ENCODE results near the gene RPLP2.

Gene RPLP2

GRCh38 chr11:829176-829846 is 19.5 kb downstream of the RPLP2 start:
- no peak for DNase-seq (ENCODE audit: extremely low read depth, insufficient read length)
- no peak overlapping the region for H3K4me3 ChIP-seq (replicated peaks; ENCODE audit: low read depth, low read length)
- H3K36me3 ChIP-seq (ENCODE audit: control insufficient read depth, insufficient read depth, low read length) = 0 out of 2 replicates have a peak, but pooled peaks cover 2% of the 10 kb centered on the region
- peaks cover 1% of the 10 kb centered on the region for H3K27me3 ChIP-seq (replicated peaks; ENCODE audit: control insufficient read depth, insufficient read depth, low read length)
- TF ChIP-seq, protein P1, sequence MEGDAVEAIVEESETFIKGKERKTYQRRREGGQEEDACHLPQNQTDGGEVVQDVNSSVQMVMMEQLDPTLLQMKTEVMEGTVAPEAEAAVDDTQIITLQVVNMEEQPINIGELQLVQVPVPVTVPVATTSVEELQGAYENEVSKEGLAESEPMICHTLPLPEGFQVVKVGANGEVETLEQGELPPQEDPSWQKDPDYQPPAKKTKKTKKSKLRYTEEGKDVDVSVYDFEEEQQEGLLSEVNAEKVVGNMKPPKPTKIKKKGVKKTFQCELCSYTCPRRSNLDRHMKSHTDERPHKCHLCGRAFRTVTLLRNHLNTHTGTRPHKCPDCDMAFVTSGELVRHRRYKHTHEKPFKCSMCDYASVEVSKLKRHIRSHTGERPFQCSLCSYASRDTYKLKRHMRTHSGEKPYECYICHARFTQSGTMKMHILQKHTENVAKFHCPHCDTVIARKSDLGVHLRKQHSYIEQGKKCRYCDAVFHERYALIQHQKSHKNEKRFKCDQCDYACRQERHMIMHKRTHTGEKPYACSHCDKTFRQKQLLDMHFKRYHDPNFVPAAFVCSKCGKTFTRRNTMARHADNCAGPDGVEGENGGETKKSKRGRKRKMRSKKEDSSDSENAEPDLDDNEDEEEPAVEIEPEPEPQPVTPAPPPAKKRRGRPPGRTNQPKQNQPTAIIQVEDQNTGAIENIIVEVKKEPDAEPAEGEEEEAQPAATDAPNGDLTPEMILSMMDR (IDR thresholded peaks at IDR 0.05; ENCODE audit: insufficient read depth, low read length, poor library complexity, severe bottlenecking) = no peak

DNA sequence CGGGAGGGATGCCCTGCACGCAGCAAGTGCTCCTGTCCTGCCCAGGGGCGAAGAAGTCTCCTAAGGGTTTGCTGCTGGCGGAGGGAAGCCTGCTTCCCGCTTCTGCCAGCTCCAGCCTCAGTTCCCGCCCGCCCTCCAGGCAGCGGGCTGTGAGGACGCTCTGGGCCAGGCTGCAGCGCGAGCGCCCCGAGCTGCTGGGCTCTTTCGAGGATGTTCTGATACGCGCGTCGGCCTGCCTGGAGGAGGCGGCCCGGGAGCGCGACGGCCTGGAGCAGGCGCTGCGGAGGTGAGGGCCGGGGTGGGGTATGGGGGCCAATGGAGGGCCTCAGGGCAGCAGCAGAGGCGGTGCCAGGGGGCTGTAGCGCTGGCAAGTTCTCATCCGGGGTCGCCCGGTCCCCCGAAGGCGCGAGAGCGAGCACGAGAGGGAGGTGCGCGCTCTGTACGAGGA is 20.1 kb downstream of the RPLP2 start:
- TF ChIP-seq, protein P1 (IDR thresholded peaks at IDR 0.05; ENCODE audit: insufficient read depth, low read length, poor library complexity, severe bottlenecking) = no peak
- Histone ChIP-seq H3K27me3 (replicated peaks; ENCODE audit: control insufficient read depth, insufficient read depth, low read length) (peaks cover 1% of the 10 kb centered on the region), H3K4me3 (replicated peaks; ENCODE audit: low read depth, low read length) (peak overlapping the region; percentile 14), H3K36me3 (ENCODE audit: control insufficient read depth, insufficient read depth, low read length) (no peaks in the 10 kb centered on the region)
- no peak for DNase-seq (ENCODE audit: extremely low read depth, insufficient read length)

DNA sequence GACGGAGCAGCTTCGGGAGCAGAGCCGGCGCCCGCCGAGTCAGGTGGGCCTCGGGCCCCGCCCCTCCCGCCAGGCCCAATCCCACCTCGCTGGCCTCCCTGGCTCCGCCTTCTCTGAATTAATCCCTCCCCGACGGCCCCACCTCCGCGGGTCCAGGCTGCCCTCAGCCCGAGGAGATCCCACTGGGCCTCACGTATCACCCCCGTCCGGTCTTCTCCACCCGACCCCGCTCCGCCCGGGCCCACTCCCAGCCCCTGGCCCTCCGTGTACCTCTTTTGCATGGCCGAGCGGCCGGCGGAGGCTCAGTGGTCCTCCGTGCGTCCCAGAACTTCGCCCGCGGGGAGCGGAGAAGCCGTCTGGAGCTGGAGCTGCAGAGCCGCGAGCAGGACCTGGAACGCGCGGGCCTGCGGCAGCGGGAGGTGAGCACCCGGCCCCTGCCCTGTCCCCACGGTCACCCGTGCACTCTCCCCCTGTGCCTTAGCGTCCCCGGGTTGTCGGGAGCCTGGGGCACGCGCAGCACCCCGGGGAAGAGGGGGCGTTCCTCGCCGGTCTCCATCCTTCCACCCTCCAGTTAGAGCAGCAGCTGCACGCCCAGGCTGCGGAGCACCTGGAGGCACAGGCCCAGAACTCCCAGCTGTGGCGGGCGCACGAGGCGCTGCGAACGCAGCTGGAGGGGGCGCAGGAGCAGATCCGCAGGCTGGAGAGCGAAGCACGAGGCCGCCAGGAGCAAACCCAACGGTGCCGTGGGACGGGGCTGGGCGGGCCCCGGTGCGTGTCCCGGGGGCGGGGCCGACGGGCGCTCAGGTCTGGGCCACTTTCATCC is 20.7 kb downstream of the RPLP2 start:
- H3K27me3 ChIP-seq (replicated peaks; ENCODE audit: control insufficient read depth, insufficient read depth, low read length) = peaks cover 1% of the 10 kb centered on the region
- no peaks in the 10 kb centered on the region for H3K36me3 ChIP-seq (ENCODE audit: control insufficient read depth, insufficient read depth, low read length)
- TF ChIP-seq, protein P1 (IDR thresholded peaks at IDR 0.05; ENCODE audit: insufficient read depth, low read length, poor library complexity, severe bottlenecking) = no peak
- peak; percentile 80 for DNase-seq (ENCODE audit: extremely low read depth, insufficient read length)
- H3K4me3 ChIP-seq (replicated peaks; ENCODE audit: low read depth, low read length) = peak overlapping the region; percentile 14

GRCh38 chr11:831118-831864 is 21.5 kb downstream of the RPLP2 start:
- no peak for DNase-seq (ENCODE audit: extremely low read depth, insufficient read length)
- H3K4me3 ChIP-seq (replicated peaks; ENCODE audit: low read depth, low read length) = no peak overlapping the region
- peaks cover 1% of the 10 kb centered on the region for H3K27me3 ChIP-seq (replicated peaks; ENCODE audit: control insufficient read depth, insufficient read depth, low read length)
- H3K36me3 ChIP-seq (ENCODE audit: control insufficient read depth, insufficient read depth, low read length) = no peaks in the 10 kb centered on the region
- TF ChIP-seq, protein P1 (IDR thresholded peaks at IDR 0.05; ENCODE audit: insufficient read depth, low read length, poor library complexity, severe bottlenecking) = no peak

- TF ChIP-seq, protein P1 (IDR thresholded peaks at IDR 0.05; ENCODE audit: insufficient read depth, low read length, poor library complexity, severe bottlenecking) = no peak
- Histone ChIP-seq H3K27me3 (replicated peaks; ENCODE audit: control insufficient read depth, insufficient read depth, low read length) (peaks cover 1% of the 10 kb centered on the region), H3K36me3 (ENCODE audit: control insufficient read depth, insufficient read depth, low read length) (peaks cover 2% of the 10 kb centered on the region; the same call in 1 of the 2 replicates), H3K4me3 (replicated peaks; ENCODE audit: low read depth, low read length) (peak overlapping the region; percentile 50)
- DNase-seq (ENCODE audit: extremely low read depth, insufficient read length) = no peak
Observed at GRCh38 chr11:831961-832528, 22.3 kb downstream of the RPLP2 start.
